Stimulated activated CD4-positive, alpha-beta T cell treated with anti-CD3 and anti-CD28 coated beads, Interleukin-1b, Interleukin-23, amount 100 ng/mL, for 24 hours (primary cell): Measurements from ENCODE around the gene TLCD3A.
"Not testable (repeated sequence)": the region's sequence is repeated elsewhere in the genome, so short reads cannot be mapped to it uniquely, and the experiment has no call there.

Source experiments
- DNase-seq, 4 experiments: peaks; one replicate each; pipeline ENCODE4 v3.0.0-alpha.2; 2020; ENCODE audit warnings: low read depth in 4 of 4, low spot score in 1 of 4

TLCD3A gene

GRCh38 chr17:784143-784542 is 51.7 kb downstream of the TLCD3A start:
- no peak for DNase-seq

DNA sequence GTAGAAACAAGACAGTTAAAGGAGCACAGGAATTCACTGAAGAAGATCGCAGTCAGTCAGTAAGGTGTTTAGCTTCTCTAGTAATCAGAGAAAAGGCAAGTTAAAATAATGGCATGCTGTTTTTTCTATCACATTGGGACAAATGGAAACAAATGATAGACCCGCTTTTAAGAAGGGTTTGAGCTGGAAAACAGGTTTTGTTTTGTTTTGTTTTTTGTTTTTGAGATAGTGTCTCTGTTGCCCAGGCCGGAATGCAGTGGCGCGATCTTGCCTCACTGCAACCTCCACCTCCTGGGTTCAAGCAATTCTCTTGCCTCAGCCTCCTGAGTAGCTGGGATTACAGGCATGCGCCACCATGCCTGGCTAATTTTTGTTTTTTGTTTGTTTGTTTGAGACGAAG is 53.5 kb downstream of the TLCD3A start:
- DNase-seq: not testable (repeated sequence)

GRCh38 chr17:787641-788221 is 55.3 kb downstream of the TLCD3A start:
- DNase-seq: no peak

DNA sequence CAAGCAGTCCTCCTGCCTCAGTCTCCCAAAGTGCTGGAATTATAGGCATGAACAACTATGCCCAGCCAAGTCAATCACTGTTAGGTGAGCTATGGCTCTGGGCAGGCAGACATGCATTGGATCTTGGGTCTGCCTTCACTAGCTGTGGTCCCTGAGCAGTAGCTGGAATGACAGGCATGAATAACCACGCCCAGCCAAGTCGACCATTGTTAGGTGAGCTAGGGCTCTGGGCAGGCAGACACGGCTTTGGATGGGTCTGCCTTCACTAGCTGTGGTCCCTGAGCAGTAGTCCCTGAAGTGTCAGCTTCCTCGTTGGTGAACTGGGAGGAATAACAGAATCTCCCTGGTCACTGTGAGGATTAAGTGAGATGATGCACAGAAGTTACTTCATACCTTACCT is 56.2 kb downstream of the TLCD3A start:
- no peak for DNase-seq

- DNase-seq: no peak
Observed at GRCh38 chr17:789160-789840, 56.9 kb downstream of the TLCD3A start.

- DNase-seq: not testable (repeated sequence)
Observed at GRCh38 chr17:789931-790873, 57.8 kb downstream of the TLCD3A start.

- DNase-seq: not testable (repeated sequence)
Observed at GRCh38 chr17:790874-791247, 58.5 kb downstream of the TLCD3A start.

GRCh38 chr17:791829-792228 is 59.4 kb downstream of the TLCD3A start:
- no peak for DNase-seq

- no peak for DNase-seq
Observed at GRCh38 chr17:792277-792676, 59.9 kb downstream of the TLCD3A start.
